Keratinocyte (primary cell): ENCODE data around the gene SWI5.

Experiments used
- CTCF ChIP-seq, 3 experiments: IDR thresholded peaks in 1 of 3; conservative IDR thresholded peaks in 1 of 3; optimal IDR thresholded peaks in 1 of 3; 2 replicates in 2 of 3; 3 replicates in 1 of 3; pipeline versions ENCODE3 to v1.5.1; 2011; ENCODE audit warnings: low read length in 3 of 3, mild to moderate bottlenecking in 3 of 3, moderate library complexity in 2 of 3, control low read depth in 1 of 3, inconsistent platforms in 1 of 3; ENCODE audit not compliant: insufficient read depth in 2 of 3; ENCODE audit errors: extremely low read depth in 1 of 3
- EZH2 ChIP-seq: IDR thresholded peaks from one replicate; pipeline ENCODE4 v1.6.1; 2012; ENCODE audit warnings: inconsistent platforms, mild to moderate bottlenecking, low read length, moderate library complexity

GRCh38 chr9:128288273-128289004 lies 12.4 kb downstream of the SWI5 start:
- TF ChIP-seq CTCF (optimal IDR thresholded peaks at IDR 0.05 in 1 of 3, IDR thresholded peaks at IDR 0.05 in 1 of 3, conservative IDR thresholded peaks at IDR 0.05 in 1 of 3; ENCODE audit: extremely low read depth in 1 of 3, insufficient read depth in 2 of 3, low read length in 3 of 3) (no peak), EZH2 (no peak)
